GM10266 (cell line): ENCODE results near the gene TRAPPC8.
"Not testable (repeated sequence)": the region's sequence is repeated elsewhere in the genome, so short reads cannot be mapped to it uniquely, and the experiment has no call there.

Experiments
- DNase-seq: peaks from one replicate; pipeline ENCODE4 v3.0.0; 2012; ENCODE audit errors: extremely low spot score
- TF ChIP-seq, protein P1 (sequence below): IDR thresholded peaks from 2 replicates; pipeline ENCODE4 v1.5.1; 2012; ENCODE audit warnings: mild to moderate bottlenecking, low read depth; ENCODE audit not compliant: control insufficient read depth, insufficient read depth; ENCODE audit errors: missing control alignments

The TRAPPC8 gene

DNA sequence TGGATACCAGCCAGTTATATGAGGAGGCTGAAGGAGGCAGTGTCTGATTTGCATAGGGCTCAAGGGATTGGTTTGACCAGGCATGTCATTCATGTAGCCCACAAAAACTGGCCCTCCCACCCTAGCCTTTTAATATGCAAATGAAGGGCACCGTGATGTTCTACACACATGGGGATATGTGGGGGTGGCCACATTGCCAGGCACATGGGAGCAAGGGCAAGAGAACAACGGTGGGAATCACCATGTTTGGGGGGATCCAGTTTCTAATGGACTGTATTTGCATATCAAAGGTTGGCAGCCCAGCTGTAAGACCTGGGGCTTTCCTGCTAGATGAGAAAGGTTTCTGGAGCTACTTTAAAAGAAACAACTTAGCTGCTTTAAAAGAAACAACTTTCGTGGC, 117.2 kb downstream of the TRAPPC8 start:
- TF ChIP-seq, protein P1, sequence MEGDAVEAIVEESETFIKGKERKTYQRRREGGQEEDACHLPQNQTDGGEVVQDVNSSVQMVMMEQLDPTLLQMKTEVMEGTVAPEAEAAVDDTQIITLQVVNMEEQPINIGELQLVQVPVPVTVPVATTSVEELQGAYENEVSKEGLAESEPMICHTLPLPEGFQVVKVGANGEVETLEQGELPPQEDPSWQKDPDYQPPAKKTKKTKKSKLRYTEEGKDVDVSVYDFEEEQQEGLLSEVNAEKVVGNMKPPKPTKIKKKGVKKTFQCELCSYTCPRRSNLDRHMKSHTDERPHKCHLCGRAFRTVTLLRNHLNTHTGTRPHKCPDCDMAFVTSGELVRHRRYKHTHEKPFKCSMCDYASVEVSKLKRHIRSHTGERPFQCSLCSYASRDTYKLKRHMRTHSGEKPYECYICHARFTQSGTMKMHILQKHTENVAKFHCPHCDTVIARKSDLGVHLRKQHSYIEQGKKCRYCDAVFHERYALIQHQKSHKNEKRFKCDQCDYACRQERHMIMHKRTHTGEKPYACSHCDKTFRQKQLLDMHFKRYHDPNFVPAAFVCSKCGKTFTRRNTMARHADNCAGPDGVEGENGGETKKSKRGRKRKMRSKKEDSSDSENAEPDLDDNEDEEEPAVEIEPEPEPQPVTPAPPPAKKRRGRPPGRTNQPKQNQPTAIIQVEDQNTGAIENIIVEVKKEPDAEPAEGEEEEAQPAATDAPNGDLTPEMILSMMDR, result no peak
- no peak for DNase-seq

DNA sequence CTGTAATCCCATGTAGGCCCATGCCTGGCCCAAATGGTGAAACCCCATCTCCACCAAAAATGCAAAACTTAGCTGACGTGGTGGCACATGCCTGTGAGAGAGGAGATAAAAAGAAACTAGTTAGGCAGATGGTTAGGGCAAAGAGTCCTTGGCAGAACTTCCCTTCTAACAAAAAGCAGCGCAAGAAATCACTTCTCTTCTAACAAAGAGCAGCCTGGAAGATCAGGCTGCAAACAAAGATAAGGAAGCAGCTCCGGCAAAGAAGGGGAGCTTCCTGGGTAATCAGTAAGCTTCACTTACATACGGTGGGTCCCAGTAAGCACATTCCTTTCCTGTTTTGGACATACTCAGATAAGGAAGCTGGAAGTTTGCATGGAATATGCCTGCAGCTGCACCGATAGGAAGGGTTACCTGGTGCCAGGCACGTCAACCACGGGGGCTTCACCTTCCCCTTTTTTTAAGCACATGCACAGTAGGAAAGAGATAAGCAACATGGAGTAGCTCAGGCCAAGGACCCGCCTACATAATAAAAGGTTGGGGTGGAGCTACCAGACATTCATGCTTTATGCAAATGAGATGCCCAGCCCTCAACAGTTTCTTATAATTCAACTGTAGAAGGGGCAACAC, 121.3 kb downstream of the TRAPPC8 start:
- DNase-seq, result no peak
- TF ChIP-seq, protein P1, result no peak

DNA sequence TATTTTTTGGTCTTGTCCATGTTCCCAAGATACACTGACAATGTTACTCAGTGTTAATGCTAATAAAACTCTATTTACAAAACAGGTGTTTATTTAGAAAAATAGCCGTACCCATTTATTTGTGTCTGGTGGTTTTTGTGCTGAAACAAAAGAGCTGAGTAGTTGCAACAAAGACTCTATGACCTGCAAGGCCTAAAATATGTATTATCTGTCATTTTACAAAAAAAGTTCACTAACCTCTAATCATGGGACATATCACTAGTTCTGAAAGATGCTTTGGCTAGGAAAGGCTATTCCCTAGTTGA, 123.1 kb downstream of the TRAPPC8 start:
- no peak for DNase-seq
- TF ChIP-seq, protein P1, result no peak

DNA sequence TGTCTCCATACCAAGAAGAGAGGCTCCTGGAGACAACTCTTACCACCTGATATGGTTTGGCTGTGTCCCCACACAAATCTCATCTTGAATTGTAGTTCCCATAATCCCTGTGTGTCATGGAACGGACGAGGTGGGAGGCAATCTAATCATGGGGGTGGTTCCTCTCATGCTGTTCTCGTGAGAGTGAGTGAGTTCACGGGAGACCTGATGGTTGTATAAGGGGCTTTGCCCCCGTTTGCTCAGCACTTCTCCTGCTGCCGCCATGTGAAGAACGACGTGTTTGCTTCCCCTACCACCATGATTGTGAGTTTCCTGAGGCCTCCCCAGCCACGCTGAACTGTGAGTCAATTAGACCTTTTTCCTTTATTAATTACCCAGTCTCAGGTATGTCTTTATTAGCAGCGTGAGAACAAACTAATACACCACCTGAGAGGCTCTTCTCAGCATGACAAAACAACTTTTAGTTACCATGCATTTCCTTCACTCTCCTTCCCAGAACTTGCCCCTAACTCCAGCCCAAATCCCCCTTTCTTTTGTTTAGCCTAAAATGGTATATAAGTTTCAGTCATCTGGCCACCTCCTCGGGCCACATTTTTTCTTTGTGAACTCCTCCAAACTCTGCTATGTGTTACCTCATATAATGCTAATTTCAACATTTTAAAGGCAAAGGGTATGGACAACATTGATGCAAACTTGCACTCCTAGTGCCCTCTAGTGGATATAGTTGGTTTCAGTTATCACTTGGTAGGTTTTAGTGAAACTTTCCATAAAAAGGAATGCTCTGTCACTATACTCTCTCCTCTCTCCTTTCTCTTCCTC, 123.6 kb downstream of the TRAPPC8 start:
- TF ChIP-seq, protein P1, result peak; percentile 76
- peak; percentile 36 for DNase-seq

DNA sequence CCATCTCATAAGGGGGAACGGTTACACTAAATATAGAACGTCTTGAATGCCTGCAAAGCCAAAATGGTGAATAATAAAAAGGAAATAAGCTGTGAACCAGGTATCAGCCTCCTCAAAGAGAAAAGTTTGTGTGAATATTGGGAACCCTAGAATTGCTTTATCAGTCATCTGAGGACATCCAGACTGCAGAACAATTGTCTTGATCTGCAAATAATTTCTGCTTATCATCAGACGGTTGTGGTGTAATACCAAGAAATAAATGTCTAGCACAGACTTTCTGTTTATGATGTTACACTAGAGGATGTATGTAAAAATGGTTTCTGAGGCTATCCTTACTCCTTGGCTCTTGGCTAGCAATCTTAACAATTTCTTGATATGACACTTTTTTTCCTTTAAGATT, 128.8 kb downstream of the TRAPPC8 start:
- TF ChIP-seq, protein P1, result no peak
- no peak for DNase-seq

DNA sequence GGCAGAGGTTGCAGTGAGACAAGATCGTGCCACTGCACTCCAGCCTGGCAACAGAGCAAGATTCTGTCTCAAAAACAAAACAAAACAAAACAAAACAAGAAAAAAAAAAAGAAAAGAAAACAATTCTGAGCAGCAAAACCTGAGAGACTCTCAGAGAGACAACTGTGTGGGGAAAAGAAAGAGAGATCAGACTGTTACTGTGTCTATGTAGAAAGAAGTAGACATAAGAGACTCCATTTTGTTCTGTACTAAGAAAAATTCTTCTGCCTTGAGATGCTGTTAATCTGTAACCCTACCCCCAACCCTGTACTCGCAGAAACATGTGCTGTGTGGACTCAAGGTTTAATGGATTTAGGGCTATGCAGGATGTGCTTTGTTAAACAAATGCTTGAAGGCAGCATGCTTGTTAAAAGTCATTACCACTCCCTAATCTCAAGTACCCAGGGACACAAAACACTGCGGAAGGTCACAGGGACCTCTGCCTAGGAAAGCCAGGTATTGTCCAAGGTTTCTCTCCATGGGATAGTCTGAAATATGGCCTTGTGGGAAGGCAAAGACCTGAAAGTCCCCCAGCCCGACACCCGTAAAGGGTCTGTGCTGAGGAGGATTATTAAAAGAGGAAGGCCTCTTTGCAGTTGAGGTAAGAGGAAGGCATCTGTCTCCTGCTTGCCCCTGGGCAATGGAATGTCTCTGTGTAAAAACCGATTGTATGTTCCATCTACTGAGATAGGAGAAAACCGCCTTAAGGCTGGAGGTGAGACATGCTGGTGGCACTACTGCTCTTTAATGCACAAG, 132.4 kb downstream of the TRAPPC8 start:
- not testable (repeated sequence) for DNase-seq

DNA sequence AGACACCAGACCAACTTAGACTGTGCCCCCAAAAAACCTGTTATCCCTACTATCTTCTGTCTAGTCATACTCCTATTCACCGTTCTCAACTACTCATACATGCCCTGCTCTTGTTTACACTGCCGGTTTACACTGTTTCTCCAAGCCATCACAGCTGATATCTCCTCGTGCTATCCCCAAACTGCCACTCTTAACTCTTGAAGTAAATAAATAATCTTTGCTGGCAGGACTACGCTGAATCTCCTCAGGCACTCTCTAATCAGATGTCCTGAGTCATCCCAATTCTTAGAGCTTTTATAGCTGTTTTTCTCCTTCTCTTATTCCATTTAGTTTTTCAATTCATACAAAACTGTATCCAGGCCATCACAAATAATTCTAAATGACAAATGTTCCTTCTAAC, 133.9 kb downstream of the TRAPPC8 start:
- not testable (repeated sequence) for DNase-seq

DNA sequence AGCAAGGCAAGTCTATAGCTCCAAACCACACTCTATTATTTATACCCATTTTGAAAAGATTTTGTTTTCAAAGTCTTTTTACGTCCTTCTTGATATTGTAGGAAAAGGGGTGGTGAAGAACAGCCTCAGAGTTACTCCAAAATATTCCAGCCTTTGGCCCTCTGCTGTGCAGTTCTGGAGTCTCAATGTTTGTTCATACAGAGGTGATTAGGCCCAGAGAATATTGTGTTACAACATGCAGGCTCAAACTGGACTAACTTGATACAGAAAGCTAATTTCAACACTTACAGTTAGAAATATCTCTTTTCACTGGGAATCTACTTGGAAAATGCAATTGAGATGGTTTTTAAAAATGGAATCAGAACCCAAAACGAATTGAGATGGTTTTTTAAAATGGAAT, 141.8 kb downstream of the TRAPPC8 start:
- TF ChIP-seq, protein P1, result no peak
- no peak for DNase-seq

DNA sequence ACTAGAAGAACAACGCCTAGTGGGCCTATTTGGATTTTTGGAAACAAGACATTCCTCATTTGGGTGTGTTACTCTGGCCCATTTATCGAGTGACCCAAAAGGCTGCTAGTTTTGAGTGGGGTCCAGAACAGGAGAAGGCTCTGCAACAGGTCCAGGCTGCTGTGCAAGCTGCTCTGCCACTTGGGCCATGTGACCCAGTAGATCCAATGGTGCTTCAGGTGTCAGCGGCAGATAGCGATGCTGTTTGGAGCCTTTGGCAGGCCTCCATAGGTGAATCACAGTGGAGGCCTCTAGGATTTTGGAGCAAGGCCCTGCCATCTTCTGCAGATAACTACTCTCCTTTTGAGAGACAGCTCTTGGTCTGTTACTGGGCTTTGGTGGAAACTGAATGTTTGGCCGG, 143.7 kb downstream of the TRAPPC8 start:
- DNase-seq, result not testable (repeated sequence)
